HG02763 (cell line): ENCODE measurements around the gene POU5F1.

ENCODE experiments used
- ATAC-seq: cut with Tn5 transposase; IDR thresholded peaks from one replicate; pipeline ENCODE4 v1.9.1; 2021; ENCODE audit warnings: mild to moderate bottlenecking, moderate library complexity; ENCODE audit not compliant: unreplicated experiment

The POU5F1 gene

GRCh38 chr6:31116661-31117385, 53.7 kb downstream of the POU5F1 start:
- no peak for ATAC-seq

DNA sequence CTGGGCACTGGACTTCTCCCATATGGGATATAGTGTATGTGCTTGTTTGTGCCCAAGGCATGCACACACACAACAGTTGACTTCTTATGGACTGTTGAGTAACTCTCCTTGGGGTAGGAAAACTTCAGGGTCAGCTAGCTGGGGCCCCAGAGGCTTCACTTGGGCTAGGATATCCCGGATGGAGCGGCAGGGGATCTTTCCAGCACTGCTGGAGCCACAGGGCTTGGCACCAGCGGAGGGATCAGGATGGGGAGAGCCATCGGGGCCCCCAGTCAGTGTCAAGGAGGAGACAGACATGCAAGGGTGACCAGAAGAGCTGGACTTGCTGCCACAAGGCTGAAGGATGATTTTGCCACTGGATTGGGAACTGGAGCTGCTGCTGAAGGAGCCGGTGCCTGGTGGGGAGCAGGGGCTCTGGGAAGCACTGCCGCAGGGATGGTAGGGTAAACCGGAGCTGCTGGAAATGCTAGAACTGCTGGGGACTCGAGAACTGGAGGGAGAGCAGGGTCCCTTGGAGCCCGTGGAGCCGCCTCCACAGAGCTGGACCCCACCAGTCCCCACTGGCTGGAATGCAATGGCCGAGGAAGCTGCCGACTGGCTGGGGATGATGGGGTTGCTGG, 54.4 kb downstream of the POU5F1 start:
- no peak for ATAC-seq

- no peak for ATAC-seq
These were observed 55.3 kb downstream of the POU5F1 start for GRCh38 chr6:31114970-31115849.

DNA sequence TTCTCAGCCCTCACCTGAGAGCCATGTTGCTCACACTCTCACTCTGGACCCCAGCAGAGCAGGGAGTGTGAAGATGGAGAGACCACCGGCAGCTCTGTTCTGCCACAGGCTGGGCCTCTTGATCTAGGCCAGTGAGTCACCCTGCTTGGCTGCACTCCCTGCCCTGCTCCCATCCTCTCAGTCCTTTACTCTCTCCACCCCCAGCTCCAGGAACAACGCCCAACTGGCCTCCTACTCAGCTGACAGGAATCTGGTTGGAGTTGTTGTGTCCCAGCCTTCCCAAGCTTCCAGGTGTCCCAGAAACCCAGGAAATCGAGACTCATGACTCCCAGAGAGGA, 56.0 kb downstream of the POU5F1 start, which contains the start of gene PSORS1C1:
PSORS1C1 (plus strand) TSS at position 260 of the 338 bp plus-strand sequence. CDS start 14,833 bp downstream, outside the sequence.
- ATAC-seq = no peak
